Measurements from ENCODE around the gene RYR1.

DNA sequence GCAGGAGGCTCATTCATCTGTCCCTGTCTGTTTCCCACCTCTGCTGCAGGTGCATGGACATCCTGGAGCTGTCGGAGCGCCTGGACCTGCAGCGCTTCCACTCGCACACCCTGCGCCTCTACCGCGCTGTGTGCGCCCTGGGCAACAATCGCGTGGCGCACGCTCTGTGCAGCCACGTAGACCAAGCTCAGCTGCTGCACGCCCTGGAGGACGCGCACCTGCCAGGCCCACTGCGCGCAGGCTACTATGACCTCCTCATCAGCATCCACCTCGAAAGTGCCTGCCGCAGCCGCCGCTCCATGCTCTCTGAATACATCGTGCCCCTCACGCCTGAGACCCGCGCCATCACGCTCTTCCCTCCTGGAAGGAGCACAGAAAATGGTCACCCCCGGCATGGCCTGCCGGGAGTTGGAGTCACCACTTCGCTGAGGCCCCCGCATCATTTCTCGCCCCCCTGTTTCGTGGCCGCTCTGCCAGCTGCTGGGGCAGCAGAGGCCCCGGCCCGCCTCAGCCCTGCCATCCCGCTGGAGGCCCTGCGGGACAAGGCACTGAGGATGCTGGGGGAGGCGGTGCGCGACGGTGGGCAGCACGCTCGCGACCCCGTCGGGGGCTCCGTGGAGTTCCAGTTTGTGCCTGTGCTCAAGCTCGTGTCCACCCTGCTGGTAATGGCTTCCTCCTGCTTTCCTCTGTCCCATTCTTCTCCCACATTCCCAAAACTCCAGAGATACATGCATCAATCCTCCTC lies 52.2 kb downstream of the RYR1 start:
- TF ChIP-seq, protein P1, sequence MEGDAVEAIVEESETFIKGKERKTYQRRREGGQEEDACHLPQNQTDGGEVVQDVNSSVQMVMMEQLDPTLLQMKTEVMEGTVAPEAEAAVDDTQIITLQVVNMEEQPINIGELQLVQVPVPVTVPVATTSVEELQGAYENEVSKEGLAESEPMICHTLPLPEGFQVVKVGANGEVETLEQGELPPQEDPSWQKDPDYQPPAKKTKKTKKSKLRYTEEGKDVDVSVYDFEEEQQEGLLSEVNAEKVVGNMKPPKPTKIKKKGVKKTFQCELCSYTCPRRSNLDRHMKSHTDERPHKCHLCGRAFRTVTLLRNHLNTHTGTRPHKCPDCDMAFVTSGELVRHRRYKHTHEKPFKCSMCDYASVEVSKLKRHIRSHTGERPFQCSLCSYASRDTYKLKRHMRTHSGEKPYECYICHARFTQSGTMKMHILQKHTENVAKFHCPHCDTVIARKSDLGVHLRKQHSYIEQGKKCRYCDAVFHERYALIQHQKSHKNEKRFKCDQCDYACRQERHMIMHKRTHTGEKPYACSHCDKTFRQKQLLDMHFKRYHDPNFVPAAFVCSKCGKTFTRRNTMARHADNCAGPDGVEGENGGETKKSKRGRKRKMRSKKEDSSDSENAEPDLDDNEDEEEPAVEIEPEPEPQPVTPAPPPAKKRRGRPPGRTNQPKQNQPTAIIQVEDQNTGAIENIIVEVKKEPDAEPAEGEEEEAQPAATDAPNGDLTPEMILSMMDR (IDR thresholded peaks at IDR 0.05; ENCODE audit: low read depth, low read length): no peak
- TF ChIP-seq, protein P2, sequence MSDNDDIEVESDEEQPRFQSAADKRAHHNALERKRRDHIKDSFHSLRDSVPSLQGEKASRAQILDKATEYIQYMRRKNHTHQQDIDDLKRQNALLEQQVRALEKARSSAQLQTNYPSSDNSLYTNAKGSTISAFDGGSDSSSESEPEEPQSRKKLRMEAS (IDR thresholded peaks at IDR 0.05; ENCODE audit: low read depth, low read length): no peak
- TF ChIP-seq POLR2A (IDR thresholded peaks at IDR 0.05; ENCODE audit: extremely low read depth, insufficient read length): no peak
